Gastroesophageal sphincter (tissue), 3 donors: ENCODE results near the gene RNF111.

Experiments used
- POLR2A ChIP-seq, 2 donors: fragments of 450-650 bp; IDR thresholded peaks; one replicate each; pipeline ENCODE4 v1.6.1; 2017; ENCODE audit warnings: antibody characterized with exemption in 2 of 2, mild to moderate bottlenecking in 2 of 2, moderate library complexity in 1 of 2
- TF ChIP-seq, protein P1 (sequence below), 4 experiments: fragments of 200-600 bp in 2 of 4; fragments of 450-650 bp in 2 of 4; sonication (generic) in 1 of 4; IDR thresholded peaks; one replicate each; pipeline ENCODE4 v1.5.1; 2017 to 2019; ENCODE audit warnings: antibody characterized with exemption in 4 of 4, mild to moderate bottlenecking in 2 of 4, moderate library complexity in 2 of 4

DNA sequence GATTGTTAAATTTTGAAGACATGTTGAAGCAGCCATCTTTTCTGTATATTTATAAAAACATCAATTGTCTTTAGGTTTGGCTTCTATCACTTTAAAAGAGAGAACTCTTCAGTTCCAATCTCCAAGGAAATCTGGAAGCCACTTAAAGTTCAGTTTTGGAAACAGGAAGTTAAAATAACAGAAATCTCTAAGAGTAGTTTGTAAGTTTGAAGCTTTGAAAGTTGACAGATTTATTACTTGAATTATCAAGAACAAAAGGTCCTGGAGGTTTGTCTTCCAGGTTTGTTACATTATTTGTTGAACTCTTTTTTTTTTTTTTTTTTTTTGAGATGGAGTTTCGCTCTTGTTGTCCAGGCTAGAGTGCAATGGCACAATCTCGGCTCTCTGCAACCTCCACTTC is 30.0 kb downstream of the RNF111 start:
- TF ChIP-seq POLR2A (IDR thresholded peaks at IDR 0.05): no peak
- TF ChIP-seq, protein P1, sequence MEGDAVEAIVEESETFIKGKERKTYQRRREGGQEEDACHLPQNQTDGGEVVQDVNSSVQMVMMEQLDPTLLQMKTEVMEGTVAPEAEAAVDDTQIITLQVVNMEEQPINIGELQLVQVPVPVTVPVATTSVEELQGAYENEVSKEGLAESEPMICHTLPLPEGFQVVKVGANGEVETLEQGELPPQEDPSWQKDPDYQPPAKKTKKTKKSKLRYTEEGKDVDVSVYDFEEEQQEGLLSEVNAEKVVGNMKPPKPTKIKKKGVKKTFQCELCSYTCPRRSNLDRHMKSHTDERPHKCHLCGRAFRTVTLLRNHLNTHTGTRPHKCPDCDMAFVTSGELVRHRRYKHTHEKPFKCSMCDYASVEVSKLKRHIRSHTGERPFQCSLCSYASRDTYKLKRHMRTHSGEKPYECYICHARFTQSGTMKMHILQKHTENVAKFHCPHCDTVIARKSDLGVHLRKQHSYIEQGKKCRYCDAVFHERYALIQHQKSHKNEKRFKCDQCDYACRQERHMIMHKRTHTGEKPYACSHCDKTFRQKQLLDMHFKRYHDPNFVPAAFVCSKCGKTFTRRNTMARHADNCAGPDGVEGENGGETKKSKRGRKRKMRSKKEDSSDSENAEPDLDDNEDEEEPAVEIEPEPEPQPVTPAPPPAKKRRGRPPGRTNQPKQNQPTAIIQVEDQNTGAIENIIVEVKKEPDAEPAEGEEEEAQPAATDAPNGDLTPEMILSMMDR (IDR thresholded peaks at IDR 0.05): no peak
